T follicular helper cell (primary cell): ENCODE data around the gene CHST8.

Source experiments
- DNase-seq: peaks from one replicate; pipeline ENCODE4 v3.0.0-alpha.2; 2020; ENCODE audit warnings: low read depth

CHST8 gene

GRCh38 chr19:33673996-33674625, 52.4 kb downstream of the CHST8 start:
- no peak for DNase-seq

- no peak for DNase-seq
Observed at GRCh38 chr19:33674626-33675367, 53.0 kb downstream of the CHST8 start.

- no peak for DNase-seq
Observed at GRCh38 chr19:33675501-33676124, 53.9 kb downstream of the CHST8 start.

- DNase-seq: no peak
Observed at GRCh38 chr19:33676999-33677665, 55.4 kb downstream of the CHST8 start.

GRCh38 chr19:33677745-33678426, 56.1 kb downstream of the CHST8 start:
- DNase-seq: no peak

- DNase-seq: no peak
Observed at GRCh38 chr19:33678796-33679585, 57.2 kb downstream of the CHST8 start.

GRCh38 chr19:33679696-33680095, 57.9 kb downstream of the CHST8 start:
- no peak for DNase-seq

GRCh38 chr19:33681081-33681680, 59.4 kb downstream of the CHST8 start:
- DNase-seq: no peak

- DNase-seq: no peak
Observed at GRCh38 chr19:33683881-33684537, 62.3 kb downstream of the CHST8 start.

- DNase-seq: no peak
Observed at GRCh38 chr19:33684538-33685232, 62.9 kb downstream of the CHST8 start.

- DNase-seq: no peak
Observed at GRCh38 chr19:33685541-33685940, 63.8 kb downstream of the CHST8 start.

GRCh38 chr19:33686262-33686661, 64.5 kb downstream of the CHST8 start:
- DNase-seq: no peak

GRCh38 chr19:33686687-33687480, 65.1 kb downstream of the CHST8 start:
- DNase-seq: no peak

- no peak for DNase-seq
Observed at GRCh38 chr19:33687481-33688170, 65.9 kb downstream of the CHST8 start.

GRCh38 chr19:33688171-33688992, 66.6 kb downstream of the CHST8 start:
- no peak for DNase-seq

GRCh38 chr19:33689138-33689746, 67.5 kb downstream of the CHST8 start:
- no peak for DNase-seq

- no peak for DNase-seq
Observed at GRCh38 chr19:33689868-33690267, 68.1 kb downstream of the CHST8 start.
